GM12873 (cell line): ENCODE measurements around the gene NPL.
A peak's percentile ranks its signal among the peaks of the same experiment; 100 is the strongest.

ENCODE experiments used
- TF ChIP-seq, protein P1 (sequence below): IDR thresholded peaks from 2 replicates; pipeline ENCODE4 v1.5.1; 2012; ENCODE audit warnings: low read depth, mild to moderate bottlenecking, moderate library complexity, low read length, control low read depth; ENCODE audit not compliant: insufficient read depth; ENCODE audit errors: missing control alignments

Gene NPL

GRCh38 chr1:182791281-182792179 lies 2.0 kb downstream of the NPL start:
- TF ChIP-seq, protein P1, sequence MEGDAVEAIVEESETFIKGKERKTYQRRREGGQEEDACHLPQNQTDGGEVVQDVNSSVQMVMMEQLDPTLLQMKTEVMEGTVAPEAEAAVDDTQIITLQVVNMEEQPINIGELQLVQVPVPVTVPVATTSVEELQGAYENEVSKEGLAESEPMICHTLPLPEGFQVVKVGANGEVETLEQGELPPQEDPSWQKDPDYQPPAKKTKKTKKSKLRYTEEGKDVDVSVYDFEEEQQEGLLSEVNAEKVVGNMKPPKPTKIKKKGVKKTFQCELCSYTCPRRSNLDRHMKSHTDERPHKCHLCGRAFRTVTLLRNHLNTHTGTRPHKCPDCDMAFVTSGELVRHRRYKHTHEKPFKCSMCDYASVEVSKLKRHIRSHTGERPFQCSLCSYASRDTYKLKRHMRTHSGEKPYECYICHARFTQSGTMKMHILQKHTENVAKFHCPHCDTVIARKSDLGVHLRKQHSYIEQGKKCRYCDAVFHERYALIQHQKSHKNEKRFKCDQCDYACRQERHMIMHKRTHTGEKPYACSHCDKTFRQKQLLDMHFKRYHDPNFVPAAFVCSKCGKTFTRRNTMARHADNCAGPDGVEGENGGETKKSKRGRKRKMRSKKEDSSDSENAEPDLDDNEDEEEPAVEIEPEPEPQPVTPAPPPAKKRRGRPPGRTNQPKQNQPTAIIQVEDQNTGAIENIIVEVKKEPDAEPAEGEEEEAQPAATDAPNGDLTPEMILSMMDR: no peak

- TF ChIP-seq, protein P1: no peak
These were observed 4.5 kb downstream of the NPL start for GRCh38 chr1:182794091-182794490.

GRCh38 chr1:182794676-182795201 lies 5.2 kb downstream of the NPL start:
- TF ChIP-seq, protein P1: no peak

GRCh38 chr1:182795563-182796228 lies 6.1 kb downstream of the NPL start:
- TF ChIP-seq, protein P1: no peak

DNA sequence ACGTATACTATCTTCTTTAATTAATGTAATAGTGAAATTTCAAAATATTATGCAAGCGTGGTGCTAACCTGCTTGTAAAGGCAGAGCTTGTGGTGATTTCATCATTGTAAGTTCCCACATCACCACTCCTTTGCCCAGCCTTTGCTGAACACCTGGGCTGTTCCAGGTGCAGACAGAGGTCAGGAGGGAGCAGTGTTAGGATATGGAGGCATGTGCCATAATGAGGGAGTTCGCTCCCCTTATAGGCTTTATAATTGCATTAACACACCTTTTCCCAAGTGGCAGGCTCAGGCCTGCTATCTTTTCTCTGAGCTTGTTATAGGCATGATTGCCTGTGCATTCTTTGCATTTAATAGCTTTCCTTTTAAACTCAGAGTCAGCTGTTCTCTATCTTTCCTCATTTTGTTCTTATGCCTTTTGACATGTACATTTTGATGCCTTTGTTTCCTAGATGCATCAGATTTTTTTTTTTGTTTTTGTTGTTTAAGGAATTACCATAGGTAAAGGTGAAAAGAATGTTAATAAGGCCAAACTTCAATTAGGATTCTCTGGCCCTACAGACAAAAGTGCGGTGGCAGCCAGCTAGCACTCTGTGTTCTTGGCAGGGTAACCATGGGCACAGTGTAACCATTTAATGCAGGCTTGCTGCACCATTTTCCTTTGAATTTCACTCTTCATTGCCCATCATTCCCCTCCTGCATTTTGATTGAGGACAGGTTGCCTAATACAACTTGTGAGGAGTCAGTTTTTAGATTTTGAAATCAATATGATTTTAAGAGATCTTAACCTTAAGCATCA lies 12.6 kb downstream of the NPL start:
- TF ChIP-seq, protein P1: no peak

GRCh38 chr1:182803846-182804245 lies 14.3 kb downstream of the NPL start:
- TF ChIP-seq, protein P1: no peak

DNA sequence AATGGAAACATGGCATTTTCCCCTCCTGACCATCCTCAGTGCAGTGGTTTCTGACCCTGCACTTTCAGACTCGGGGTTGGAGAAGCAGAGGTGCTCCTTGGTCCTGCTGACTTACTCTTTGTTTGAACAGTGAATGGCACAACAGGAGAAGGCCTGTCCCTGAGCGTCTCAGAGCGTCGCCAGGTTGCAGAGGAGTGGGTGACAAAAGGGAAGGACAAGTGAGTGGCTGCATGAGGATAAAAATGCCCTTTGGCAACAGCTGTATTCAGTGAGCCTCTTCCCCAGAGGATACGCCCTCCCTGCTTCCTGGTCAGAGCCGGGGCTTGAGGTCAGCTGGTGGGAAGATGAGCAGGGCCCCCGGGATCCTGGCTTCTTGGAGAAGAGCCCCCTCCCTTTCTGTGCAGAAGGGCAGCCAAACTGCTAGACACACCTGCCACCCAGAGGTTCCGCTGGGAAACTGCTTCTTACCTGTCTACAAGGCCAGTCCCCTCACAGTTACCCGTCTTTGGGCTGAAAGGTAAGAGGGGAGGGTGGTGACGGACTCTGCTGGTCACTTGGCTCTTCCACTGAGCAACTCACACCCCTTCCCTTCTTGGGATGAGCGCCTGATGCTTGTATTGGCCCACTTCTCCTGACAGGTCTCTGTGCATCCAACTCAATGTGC lies 16.6 kb downstream of the NPL start:
- TF ChIP-seq, protein P1: peak; percentile 25
